B cell (primary cell): ENCODE data around the gene OTUB2. TPM values are rescaled to one million over a fixed set of nuclear protein-coding genes. Genes with fewer than 3 reads are reported as not detected.

Experiments used
- ATAC-seq: fragments of 200-7000 bp; cut with Tn5 transposase; one replicate; pipeline ENCODE4 v1.10.0; 2021; ENCODE audit warnings: low read depth, mild to moderate bottlenecking, moderate number of reproducible peaks, moderate library complexity
- CTCF ChIA-PET: fragments of 350-600 bp; sonication (Branson Sonifier 250); formaldehyde crosslinking; loops from one replicate; lab custom pipeline; 2021; ENCODE audit warnings: antibody characterized with exemption, inconsistent platforms; lab: Charles Lee
- POLR2A ChIA-PET: fragments of 350-600 bp; sonication (Branson Sonifier 250); formaldehyde crosslinking; loops from one replicate; lab custom pipeline; 2021; ENCODE audit warnings: antibody characterized with exemption; lab: Charles Lee
- DNase-seq: peaks from one replicate; pipeline ENCODE4 v3.0.0; 2013
- H2AFZ ChIP-seq: 2 replicates; pipeline ENCODE4 v1.6.1; 2012; ENCODE audit warnings: mild to moderate bottlenecking, low read depth, low read length; ENCODE audit not compliant: insufficient read depth, poor library complexity, severe bottlenecking
- H3K27ac ChIP-seq, 2 donors: 1 replicate in 1 of 2; 2 replicates in 1 of 2; pipeline ENCODE4 v1.5.1; 2012 to 2013; ENCODE audit warnings: low read length in 2 of 2, mild to moderate bottlenecking in 2 of 2, moderate library complexity in 1 of 2
- H3K27me3 ChIP-seq, 4 experiments: fragments of 200-600 bp in 1 of 4; sonication (generic) in 1 of 4; replicated peaks in 1 of 4; 1 replicate in 2 of 4; 2 replicates in 2 of 4; pipeline versions ENCODE4 v1.6.1 to v1.7.0; 2013 to 2016; ENCODE audit warnings: low read length in 3 of 4, mild to moderate bottlenecking in 2 of 4, mixed read lengths in 1 of 4, moderate library complexity in 1 of 4; ENCODE audit not compliant: insufficient read depth in 4 of 4, control insufficient read depth in 3 of 4; ENCODE audit errors: control extremely low read depth in 1 of 4
- H3K36me3 ChIP-seq, 2 experiments: replicated peaks in 1 of 2; 1 replicate in 1 of 2; 2 replicates in 1 of 2; pipeline versions ENCODE4 v1.6.1 to v1.7.1; 2013; ENCODE audit warnings: low read length in 1 of 2; ENCODE audit not compliant: insufficient read depth in 2 of 2, control insufficient read depth in 1 of 2; ENCODE audit errors: control extremely low read depth in 1 of 2, extremely low read depth in 1 of 2
- H3K4me1 ChIP-seq, 2 donors: fragments of 200-600 bp in 1 of 2; sonication (generic) in 1 of 2; 1 replicate in 1 of 2; 2 replicates in 1 of 2; pipeline versions ENCODE4 v1.5.1 to v1.6.1; 2013 to 2017; ENCODE audit warnings: low read length in 2 of 2; ENCODE audit not compliant: control insufficient read depth in 2 of 2, insufficient read depth in 2 of 2
- H3K4me2 ChIP-seq: replicated peaks from 2 replicates; pipeline ENCODE3; 2012; ENCODE audit warnings: mild to moderate bottlenecking, low read depth, low read length; ENCODE audit not compliant: poor library complexity, severe bottlenecking
- H3K4me3 ChIP-seq, 5 experiments: fragments of 200-600 bp in 1 of 5; sonication (generic) in 1 of 5; 1 replicate in 3 of 5; 2 replicates in 2 of 5; pipeline versions ENCODE4 v1.5.1 to v1.7.0; 2011 to 2016; ENCODE audit warnings: low read length in 4 of 5, mild to moderate bottlenecking in 4 of 5, low read depth in 2 of 5, control low read depth in 1 of 5, moderate library complexity in 1 of 5; ENCODE audit not compliant: insufficient read depth in 1 of 5; ENCODE audit errors: control extremely low read depth in 1 of 5, extremely low read depth in 1 of 5
- H3K79me2 ChIP-seq: fragments of 200-600 bp; sonication (generic); one replicate; pipeline ENCODE4 v1.6.0; 2016; ENCODE audit warnings: low read length; ENCODE audit not compliant: control insufficient read depth, insufficient read depth
- H3K9ac ChIP-seq: fragments of 200-600 bp; sonication (generic); 2 replicates; pipeline ENCODE4 v1.6.1; 2017; ENCODE audit warnings: mild to moderate bottlenecking, low read length, moderate library complexity
- H3K9me3 ChIP-seq, 3 donors: one replicate each; pipeline versions ENCODE4 v1.6.1 to v1.7.1; 2013; ENCODE audit warnings: low read length in 2 of 3; ENCODE audit not compliant: control insufficient read depth in 2 of 3, insufficient read depth in 1 of 3; ENCODE audit errors: control extremely low read depth in 1 of 3
- H4K20me1 ChIP-seq: 2 replicates; pipeline ENCODE4 v1.6.0; 2012; ENCODE audit warnings: mild to moderate bottlenecking, low read length; ENCODE audit not compliant: insufficient read depth, control insufficient read depth, poor library complexity, severe bottlenecking
- H3K27ac Mint-ChIP-seq: one replicate; pipeline ENCODE4 v1.8.0; 2021; ENCODE audit warnings: mixed read lengths
- H3K27me3 Mint-ChIP-seq: one replicate; pipeline ENCODE4 v1.8.0; 2021; ENCODE audit warnings: mixed read lengths
- H3K4me1 Mint-ChIP-seq: one replicate; pipeline ENCODE4 v1.8.0; 2021; ENCODE audit warnings: mixed read lengths
- H3K4me3 Mint-ChIP-seq: one replicate; pipeline ENCODE4 v1.8.0; 2021; ENCODE audit warnings: mixed read lengths
- H3K9me3 Mint-ChIP-seq: one replicate; pipeline ENCODE4 v1.8.0; 2022; ENCODE audit warnings: mixed read lengths; ENCODE audit not compliant: insufficient read depth
- EZH2 ChIP-seq: IDR thresholded peaks from 2 replicates; pipeline ENCODE4 v1.6.1; 2012; ENCODE audit warnings: borderline replicate concordance, low read depth, mild to moderate bottlenecking, moderate library complexity, low read length; ENCODE audit not compliant: insufficient read depth, poor library complexity, severe bottlenecking
- WGBS: methylation state at CpG from one replicate; pipeline ENCODE4 v1.1.5; 2013; ENCODE audit warnings: missing lambda C conversion rate; ENCODE audit not compliant: insufficient coverage; 5-methylcytosine and 5-hydroxymethylcytosine counted together
- intact Hi-C: fragments of 100-400 bp; cut with micrococcal nuclease; formaldehyde crosslinking; loops from one replicate; pipeline ENCODE4 v1.10.0; 2022
- polyA plus RNA-seq: library from polyadenylated mRNA; depleted of rRNA; stranded (reverse); fragments of >200 nt; gene quantifications from 2 replicates; pipeline ENCODE4 v1.2.3, GENCODE V29; 2012
- total RNA-seq, 2 donors: library from RNA; stranded (reverse); fragments of 120-200 nt in 1 of 2; gene quantifications; 1 replicate in 1 of 2; 2 replicates in 1 of 2; pipeline versions ENCODE4 v1.2.3 to v1.2.4, GENCODE V29; 2013 to 2022
- TF ChIP-seq, protein P1 (sequence below): fragments of 200-600 bp; IDR thresholded peaks from one replicate; pipeline ENCODE4 v1.8.0; 2022; ENCODE audit warnings: antibody characterized with exemption, mild to moderate bottlenecking

The OTUB2 gene
- total and polyA plus RNA-seq, 2 donors (not counting 1 experiment from before 2014, with no cell fraction given), result 0.04 to 0.17 TPM

DNA sequence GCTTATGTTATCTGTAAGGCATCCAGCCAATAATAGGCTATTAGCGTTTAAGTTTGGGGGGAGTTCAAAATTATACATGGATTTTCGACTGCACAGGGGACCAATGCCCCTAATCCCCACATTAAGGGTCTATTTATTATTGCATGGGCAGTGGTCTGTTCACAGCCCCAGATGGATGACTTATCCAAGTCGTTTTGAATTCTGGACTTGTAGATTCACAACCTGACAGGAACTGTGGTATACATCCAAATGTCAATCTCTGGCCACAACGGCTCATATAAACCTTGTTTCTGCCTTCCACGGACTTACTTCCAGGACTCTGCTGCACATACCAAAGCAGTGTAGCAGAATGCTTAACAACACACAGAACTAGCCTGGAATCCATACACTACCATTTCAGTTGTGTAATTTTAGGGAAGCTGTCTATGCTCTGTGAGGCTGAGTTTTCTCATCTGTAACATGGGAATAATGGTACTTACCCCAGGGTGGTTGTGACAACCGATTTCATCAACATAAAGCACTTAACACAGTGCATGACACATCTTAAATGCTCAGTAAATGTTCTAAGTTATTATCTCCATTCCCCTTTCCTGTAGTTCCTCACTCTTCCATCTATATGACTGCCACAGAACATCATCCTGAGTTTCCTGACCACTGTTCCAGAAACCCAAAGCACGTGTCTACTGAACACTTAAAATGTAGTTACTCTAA is 51.1 kb downstream of the OTUB2 start:
- Histone ChIP-seq H4K20me1 (peaks cover 69% of the 10 kb centered on the region), H3K4me3 (peak overlapping the region in 1 of 5 experiments; percentile 16), H3K9ac (no peak overlapping the region), H3K79me2 (peaks cover 98% of the 10 kb centered on the region), H3K36me3 (peaks cover 10 to 27% of the 10 kb centered on the region in 2 experiments), H3K27me3 (no peaks in the 10 kb centered on the region), H2AFZ (no peak overlapping the region), H3K4me1 (peaks cover 36 to 45% of the 10 kb centered on the region in 2 donors), H3K4me2 (peak overlapping the region; percentile 83), H3K9me3 (peaks cover 8 to 15% (median 9%) of the 10 kb centered on the region in 3 donors), H3K27ac (no peak overlapping the region)
- WGBS, result 83% methylated on average over 3 of the region's 7 CpGs
- Mint-ChIP-seq H3K4me3 (peak overlapping the region; percentile 82), H3K27me3 (no peaks in the 10 kb centered on the region), H3K4me1 (peaks cover 56% of the 10 kb centered on the region), H3K27ac (no peak overlapping the region), H3K9me3 (peaks cover 10% of the 10 kb centered on the region)
- TF ChIP-seq, protein P1, sequence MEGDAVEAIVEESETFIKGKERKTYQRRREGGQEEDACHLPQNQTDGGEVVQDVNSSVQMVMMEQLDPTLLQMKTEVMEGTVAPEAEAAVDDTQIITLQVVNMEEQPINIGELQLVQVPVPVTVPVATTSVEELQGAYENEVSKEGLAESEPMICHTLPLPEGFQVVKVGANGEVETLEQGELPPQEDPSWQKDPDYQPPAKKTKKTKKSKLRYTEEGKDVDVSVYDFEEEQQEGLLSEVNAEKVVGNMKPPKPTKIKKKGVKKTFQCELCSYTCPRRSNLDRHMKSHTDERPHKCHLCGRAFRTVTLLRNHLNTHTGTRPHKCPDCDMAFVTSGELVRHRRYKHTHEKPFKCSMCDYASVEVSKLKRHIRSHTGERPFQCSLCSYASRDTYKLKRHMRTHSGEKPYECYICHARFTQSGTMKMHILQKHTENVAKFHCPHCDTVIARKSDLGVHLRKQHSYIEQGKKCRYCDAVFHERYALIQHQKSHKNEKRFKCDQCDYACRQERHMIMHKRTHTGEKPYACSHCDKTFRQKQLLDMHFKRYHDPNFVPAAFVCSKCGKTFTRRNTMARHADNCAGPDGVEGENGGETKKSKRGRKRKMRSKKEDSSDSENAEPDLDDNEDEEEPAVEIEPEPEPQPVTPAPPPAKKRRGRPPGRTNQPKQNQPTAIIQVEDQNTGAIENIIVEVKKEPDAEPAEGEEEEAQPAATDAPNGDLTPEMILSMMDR, result no peak
- no peak for TF ChIP-seq EZH2
- CTCF ChIA-PET, result interaction anchor here (1.1 kb wide), 1 partner anchor 59 kb away, joined by 3 read pairs; no protein-coding TSS in a partner anchor
- POLR2A ChIA-PET, result no interaction called here
- ATAC-seq, result no peak
- intact Hi-C loops, result no loop called here
- DNase-seq, result no peak

- Histone ChIP-seq H3K9ac (peak overlapping the region; percentile 93), H3K27me3 (no peaks in the 10 kb centered on the region), H3K79me2 (peaks cover 95% of the 10 kb centered on the region), H4K20me1 (peaks cover 64% of the 10 kb centered on the region), H2AFZ (no peak overlapping the region), H3K9me3 (peaks cover 8 to 15% (median 9%) of the 10 kb centered on the region in 3 donors), H3K4me1 (peaks cover 36 to 45% of the 10 kb centered on the region in 2 donors), H3K27ac (no peak overlapping the region), H3K36me3 (peaks cover 10 to 27% of the 10 kb centered on the region in 2 experiments), H3K4me3 (peak overlapping the region in 1 of 5 experiments; percentile 91), H3K4me2 (peak overlapping the region; percentile 83)
- CTCF ChIA-PET, result interaction anchor here (2.6 kb wide), 1 partner anchor 55 kb away, joined by 10 read pairs; no protein-coding TSS in a partner anchor
- Mint-ChIP-seq H3K27ac (no peak overlapping the region), H3K9me3 (peaks cover 9% of the 10 kb centered on the region), H3K4me3 (peak overlapping the region; percentile 82), H3K27me3 (no peaks in the 10 kb centered on the region), H3K4me1 (peaks cover 56% of the 10 kb centered on the region)
- ATAC-seq (no peak), DNase-seq (no peak)
- POLR2A ChIA-PET, result no interaction called here
- WGBS, result no CpG with 5 or more reads among the region's 5 CpGs
- intact Hi-C loops, result no loop called here
- TF ChIP-seq EZH2, result no peak
Observed at GRCh38 chr14:94077823-94078222, 51.7 kb downstream of the OTUB2 start.
